Muscle of arm (tissue), 14 donors: ENCODE measurements around the gene ZAP70. TPM values are rescaled to one million over a fixed set of nuclear protein-coding genes. Genes with fewer than 3 reads are reported as not detected.
"Not testable (repeated sequence)": the region's sequence is repeated elsewhere in the genome, so short reads cannot be mapped to it uniquely, and the experiment has no call there.

ENCODE experiments used
- DNase-seq: peaks from one replicate; pipeline ENCODE4 v3.0.0-alpha.2; 2013
- long read RNA-seq, 11 donors: transcript quantifications; one replicate each; lab custom pipeline, GENCODE V29; 2026
- polyA plus RNA-seq, 12 donors: library from polyadenylated mRNA; unstranded; fragments of 120-200 nt; gene quantifications; one replicate each; pipeline ENCODE4 v1.2.1, GENCODE V29; 2013; ENCODE audit not compliant: insufficient read length in 12 of 12

ZAP70 gene
- polyA plus RNA-seq = 1 to 10 TPM in 11 of 12 donors, not detected in 1; 1.5 to 9.0 (median 2.9) TPM
- long read RNA-seq, donor 1, partial matches to known transcripts = 0 of 1 reads
- long read RNA-seq, donor 1, other reads (novel, unspliced or antisense) = 0 of 1 reads
- long read RNA-seq, donor 2 = 0 reads
- long read RNA-seq, donor 3 = 0 reads
- long read RNA-seq, donor 4 = 0 reads
- long read RNA-seq, donor 5, partial matches to known transcripts = 0 of 1 reads
- long read RNA-seq, donor 5, other reads (novel, unspliced or antisense) = 0 of 1 reads
- long read RNA-seq, donor 6 = 0 reads
- long read RNA-seq, donor 7 = 0 reads
- long read RNA-seq, donor 8 = 0 reads
- long read RNA-seq, donor 9 = 0 reads
- long read RNA-seq, donor 10 = 0 reads
- long read RNA-seq, donor 11 = 0 reads

- no peak for DNase-seq
Observed at GRCh38 chr2:97713296-97714083, at the start of gene ZAP70. Gene ZAP70, plus strand, starts transcription at chr2:97713576. Its CDS starts 10,461 bp downstream, at chr2:97724037.

GRCh38 chr2:97663626-97663961, 49.8 kb upstream of the ZAP70 start:
- no peak for DNase-seq

GRCh38 chr2:97663962-97664635, 49.3 kb upstream of the ZAP70 start, which contains the start of gene ACTR1B:
Gene ACTR1B, minus strand, starts transcription at chr2:97664044. Its CDS starts 154 bp downstream, at chr2:97663890.
- peak; percentile 98 for DNase-seq

- DNase-seq = no peak
Observed at GRCh38 chr2:97664636-97664970, 48.8 kb upstream of the ZAP70 start.

GRCh38 chr2:97669448-97669847, 43.9 kb upstream of the ZAP70 start, which contains the start of gene C2orf92:
Gene C2orf92, plus strand, starts transcription at chr2:97669713. Its CDS starts 76 bp downstream, at chr2:97669789.
- no peak for DNase-seq

GRCh38 chr2:97670471-97670870, 42.9 kb upstream of the ZAP70 start:
- no peak for DNase-seq

GRCh38 chr2:97671526-97671925, 41.9 kb upstream of the ZAP70 start:
- DNase-seq = no peak

- not testable (repeated sequence) for DNase-seq
Observed at GRCh38 chr2:97672606-97673140, 40.7 kb upstream of the ZAP70 start.

- no peak for DNase-seq
Observed at GRCh38 chr2:97673182-97673914, 40.0 kb upstream of the ZAP70 start.

GRCh38 chr2:97673915-97674283, 39.5 kb upstream of the ZAP70 start:
- no peak for DNase-seq

- no peak for DNase-seq
Observed at GRCh38 chr2:97675430-97676113, 37.8 kb upstream of the ZAP70 start.

- DNase-seq = no peak
Observed at GRCh38 chr2:97676620-97677019, 36.8 kb upstream of the ZAP70 start.

GRCh38 chr2:97677480-97677879, 35.9 kb upstream of the ZAP70 start:
- DNase-seq = no peak

GRCh38 chr2:97678298-97678697, 35.1 kb upstream of the ZAP70 start:
- DNase-seq = no peak

GRCh38 chr2:97687235-97687634, 26.1 kb upstream of the ZAP70 start:
- not testable (repeated sequence) for DNase-seq

GRCh38 chr2:97688062-97688827, 25.1 kb upstream of the ZAP70 start:
- no peak for DNase-seq

GRCh38 chr2:97691166-97691565, 22.2 kb upstream of the ZAP70 start:
- DNase-seq = no peak

- DNase-seq = no peak
Observed at GRCh38 chr2:97693476-97693875, 19.9 kb upstream of the ZAP70 start.

- no peak for DNase-seq
Observed at GRCh38 chr2:97695744-97696143, 17.6 kb upstream of the ZAP70 start.
